Measurements from ENCODE around the gene USP9X.

The USP9X gene

DNA sequence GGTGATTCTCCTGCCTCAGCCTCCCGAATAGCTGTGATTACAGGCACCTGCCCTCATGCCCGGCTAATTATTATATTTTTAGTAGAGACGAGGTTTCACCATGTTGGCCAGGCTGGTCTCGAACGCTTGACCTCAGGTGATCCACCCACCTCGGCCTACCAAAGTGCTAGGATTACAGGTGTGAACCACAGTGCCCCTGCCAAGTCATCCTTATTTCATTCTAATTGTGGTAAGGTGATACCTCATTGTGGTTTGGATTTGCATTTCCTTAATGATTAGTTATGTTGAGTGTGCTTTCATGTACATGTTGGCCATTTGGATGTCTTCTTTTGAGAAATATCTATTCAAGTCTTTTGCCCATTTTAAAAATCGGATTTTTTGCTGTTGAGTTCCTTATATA, 93.0 kb downstream of the USP9X start:
- TF ChIP-seq POU6F1 (CRISPR knock-in tag; IDR thresholded peaks at IDR 0.05; ENCODE audit: borderline replicate concordance, low read depth) (no peak), RARB (CRISPR knock-in tag; IDR thresholded peaks at IDR 0.05) (no peak), TCF4 (CRISPR knock-in tag; IDR thresholded peaks at IDR 0.05; ENCODE audit: borderline replicate concordance) (no peak), ZFP3 (CRISPR knock-in tag; IDR thresholded peaks at IDR 0.05) (no peak), ZFP30 (CRISPR knock-in tag; IDR thresholded peaks at IDR 0.05) (no peak), PATZ1 (CRISPR knock-in tag; IDR thresholded peaks at IDR 0.05; ENCODE audit: borderline replicate concordance) (no peak), ESRRG (CRISPR knock-in tag; IDR thresholded peaks at IDR 0.05) (no peak), OSR1 (CRISPR knock-in tag; IDR thresholded peaks at IDR 0.05) (no peak), SNAI2 (CRISPR knock-in tag; IDR thresholded peaks at IDR 0.05) (no peak), ZNF565 (CRISPR knock-in tag; conservative IDR thresholded peaks at IDR 0.05; ENCODE audit: low read depth) (no peak), TOX (CRISPR knock-in tag; IDR thresholded peaks at IDR 0.05; ENCODE audit: borderline replicate concordance) (no peak), ZNF70 (CRISPR knock-in tag; IDR thresholded peaks at IDR 0.05) (no peak), PPARA (CRISPR knock-in tag; IDR thresholded peaks at IDR 0.05; ENCODE audit: borderline replicate concordance) (no peak)
- ATAC-seq = no peak

GRCh38 chrX:41180194-41180908, 95.1 kb downstream of the USP9X start:
- peak; percentile 94 for ATAC-seq
- TF ChIP-seq, protein P1, sequence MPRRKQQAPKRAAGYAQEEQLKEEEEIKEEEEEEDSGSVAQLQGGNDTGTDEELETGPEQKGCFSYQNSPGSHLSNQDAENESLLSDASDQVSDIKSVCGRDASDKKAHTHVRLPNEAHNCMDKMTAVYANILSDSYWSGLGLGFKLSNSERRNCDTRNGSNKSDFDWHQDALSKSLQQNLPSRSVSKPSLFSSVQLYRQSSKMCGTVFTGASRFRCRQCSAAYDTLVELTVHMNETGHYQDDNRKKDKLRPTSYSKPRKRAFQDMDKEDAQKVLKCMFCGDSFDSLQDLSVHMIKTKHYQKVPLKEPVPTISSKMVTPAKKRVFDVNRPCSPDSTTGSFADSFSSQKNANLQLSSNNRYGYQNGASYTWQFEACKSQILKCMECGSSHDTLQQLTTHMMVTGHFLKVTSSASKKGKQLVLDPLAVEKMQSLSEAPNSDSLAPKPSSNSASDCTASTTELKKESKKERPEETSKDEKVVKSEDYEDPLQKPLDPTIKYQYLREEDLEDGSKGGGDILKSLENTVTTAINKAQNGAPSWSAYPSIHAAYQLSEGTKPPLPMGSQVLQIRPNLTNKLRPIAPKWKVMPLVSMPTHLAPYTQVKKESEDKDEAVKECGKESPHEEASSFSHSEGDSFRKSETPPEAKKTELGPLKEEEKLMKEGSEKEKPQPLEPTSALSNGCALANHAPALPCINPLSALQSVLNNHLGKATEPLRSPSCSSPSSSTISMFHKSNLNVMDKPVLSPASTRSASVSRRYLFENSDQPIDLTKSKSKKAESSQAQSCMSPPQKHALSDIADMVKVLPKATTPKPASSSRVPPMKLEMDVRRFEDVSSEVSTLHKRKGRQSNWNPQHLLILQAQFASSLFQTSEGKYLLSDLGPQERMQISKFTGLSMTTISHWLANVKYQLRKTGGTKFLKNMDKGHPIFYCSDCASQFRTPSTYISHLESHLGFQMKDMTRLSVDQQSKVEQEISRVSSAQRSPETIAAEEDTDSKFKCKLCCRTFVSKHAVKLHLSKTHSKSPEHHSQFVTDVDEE (CRISPR knock-in tag; IDR thresholded peaks at IDR 0.05) = no peak
- TF ChIP-seq ISL1 (CRISPR knock-in tag; IDR thresholded peaks at IDR 0.05) = no peak
- no peak for TF ChIP-seq TCF4 (CRISPR knock-in tag; IDR thresholded peaks at IDR 0.05; ENCODE audit: borderline replicate concordance)
- TF ChIP-seq ARNTL (CRISPR knock-in tag; IDR thresholded peaks at IDR 0.05; ENCODE audit: borderline replicate concordance, low read depth) = no peak
- TF ChIP-seq, protein P2, sequence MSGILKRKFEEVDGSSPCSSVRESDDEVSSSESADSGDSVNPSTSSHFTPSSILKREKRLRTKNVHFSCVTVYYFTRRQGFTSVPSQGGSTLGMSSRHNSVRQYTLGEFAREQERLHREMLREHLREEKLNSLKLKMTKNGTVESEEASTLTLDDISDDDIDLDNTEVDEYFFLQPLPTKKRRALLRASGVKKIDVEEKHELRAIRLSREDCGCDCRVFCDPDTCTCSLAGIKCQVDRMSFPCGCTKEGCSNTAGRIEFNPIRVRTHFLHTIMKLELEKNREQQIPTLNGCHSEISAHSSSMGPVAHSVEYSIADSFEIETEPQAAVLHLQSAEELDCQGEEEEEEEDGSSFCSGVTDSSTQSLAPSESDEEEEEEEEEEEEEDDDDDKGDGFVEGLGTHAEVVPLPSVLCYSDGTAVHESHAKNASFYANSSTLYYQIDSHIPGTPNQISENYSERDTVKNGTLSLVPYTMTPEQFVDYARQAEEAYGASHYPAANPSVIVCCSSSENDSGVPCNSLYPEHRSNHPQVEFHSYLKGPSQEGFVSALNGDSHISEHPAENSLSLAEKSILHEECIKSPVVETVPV (CRISPR knock-in tag; IDR thresholded peaks at IDR 0.05) = no peak
- no peak for TF ChIP-seq POU6F1 (CRISPR knock-in tag; IDR thresholded peaks at IDR 0.05; ENCODE audit: borderline replicate concordance, low read depth)

DNA sequence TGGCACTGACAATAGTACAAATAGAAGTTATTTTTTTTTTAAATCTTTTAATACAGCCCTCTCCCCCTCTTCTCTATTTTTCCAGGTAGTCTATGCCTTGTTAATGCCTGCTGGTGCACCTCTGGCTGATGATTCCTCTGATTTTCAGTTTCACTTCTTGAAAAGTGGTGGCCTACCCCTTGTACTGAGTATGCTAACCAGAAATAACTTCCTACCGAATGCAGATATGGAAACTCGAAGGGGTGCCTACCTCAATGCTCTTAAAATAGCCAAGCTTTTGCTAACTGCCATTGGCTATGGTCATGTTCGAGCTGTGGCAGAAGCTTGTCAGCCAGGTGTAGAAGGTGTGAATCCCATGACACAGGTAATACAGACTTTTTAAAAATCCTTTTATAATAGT, 99.1 kb downstream of the USP9X start:
- ATAC-seq = no peak
- TF ChIP-seq, protein P2 (CRISPR knock-in tag; IDR thresholded peaks at IDR 0.05) = no peak
- TF ChIP-seq ISL1 (CRISPR knock-in tag; IDR thresholded peaks at IDR 0.05) = no peak
- no peak for TF ChIP-seq ZFP3 (CRISPR knock-in tag; IDR thresholded peaks at IDR 0.05)
- no peak for TF ChIP-seq BACH2 (CRISPR knock-in tag; IDR thresholded peaks at IDR 0.05; ENCODE audit: borderline replicate concordance)
- TF ChIP-seq ZNF70 (CRISPR knock-in tag; IDR thresholded peaks at IDR 0.05) = no peak
- TF ChIP-seq, protein P1 (CRISPR knock-in tag; IDR thresholded peaks at IDR 0.05) = no peak
- TF ChIP-seq RARB (CRISPR knock-in tag; IDR thresholded peaks at IDR 0.05) = no peak
- no peak for TF ChIP-seq CSDC2 (CRISPR knock-in tag; IDR thresholded peaks at IDR 0.05)
- TF ChIP-seq CREB5 (CRISPR knock-in tag; IDR thresholded peaks at IDR 0.05; ENCODE audit: low read depth) = no peak

All from SK-N-SH treated with all-trans-retinoic acid at 6 μM for 48 hours (cell line).